HG02884 (cell line): ENCODE results near the gene KLHL2.
A peak's percentile ranks its signal among the peaks of the same experiment; 100 is the strongest.

Source experiments
- ATAC-seq: cut with Tn5 transposase; IDR thresholded peaks from one replicate; pipeline ENCODE4 v1.9.1; 2021; ENCODE audit warnings: mild to moderate bottlenecking, moderate library complexity; ENCODE audit not compliant: unreplicated experiment

Gene KLHL2

DNA sequence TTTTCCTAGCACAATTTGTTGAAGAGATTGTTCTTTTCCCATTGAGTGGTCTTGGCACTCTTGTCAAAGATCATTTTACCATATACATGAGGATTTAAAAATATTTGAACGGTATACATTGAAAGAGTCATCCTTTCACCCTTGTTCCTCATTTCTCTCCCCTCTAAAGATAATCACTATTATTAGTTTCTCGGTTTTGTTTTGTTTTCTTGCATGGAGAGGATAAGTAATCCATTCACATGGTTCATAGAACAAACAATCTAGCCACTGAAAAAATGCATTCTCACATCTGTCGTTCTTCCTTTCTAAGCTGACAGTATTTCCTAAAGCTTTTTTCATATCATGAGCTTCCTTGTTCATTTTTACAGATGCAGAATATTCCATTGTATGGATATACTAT lies 80.9 kb downstream of the KLHL2 start:
- peak; percentile 62 for ATAC-seq

DNA sequence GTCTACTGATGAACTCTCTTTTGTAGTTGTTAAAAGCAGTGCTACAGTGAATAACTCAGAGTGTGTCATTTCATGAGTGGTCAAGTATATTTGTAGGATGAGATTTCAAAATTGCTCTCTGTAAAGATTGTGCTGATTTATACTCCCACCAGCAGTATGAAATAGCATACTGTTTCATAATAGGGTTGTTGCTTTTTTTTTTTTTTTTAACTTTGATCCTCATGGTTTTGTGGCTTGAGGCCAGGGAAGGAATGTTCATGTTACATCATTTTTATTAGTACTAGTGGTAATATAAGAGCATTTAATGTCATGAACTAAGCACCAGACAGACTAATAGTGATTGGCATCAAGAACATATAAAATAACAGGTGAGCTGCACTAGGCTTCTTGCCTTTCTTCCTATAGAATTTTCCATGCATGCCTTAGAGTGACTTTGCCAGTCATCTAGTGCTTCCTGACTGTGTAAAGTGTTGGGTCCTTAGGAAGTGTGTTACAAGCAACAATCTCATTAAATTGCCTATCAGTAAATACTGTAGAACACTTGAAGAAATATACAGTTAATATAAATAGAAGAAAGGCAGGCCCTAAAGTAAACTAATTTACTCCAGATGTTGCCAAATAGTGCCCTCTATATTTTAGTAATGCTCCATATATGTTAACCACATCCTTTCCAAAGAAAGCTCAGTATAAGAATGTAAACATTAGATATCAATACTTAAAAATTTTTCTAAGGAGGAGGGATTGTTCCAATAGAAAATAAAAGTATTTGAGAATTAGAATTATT lies 81.5 kb downstream of the KLHL2 start:
- ATAC-seq, result peak; percentile 25

DNA sequence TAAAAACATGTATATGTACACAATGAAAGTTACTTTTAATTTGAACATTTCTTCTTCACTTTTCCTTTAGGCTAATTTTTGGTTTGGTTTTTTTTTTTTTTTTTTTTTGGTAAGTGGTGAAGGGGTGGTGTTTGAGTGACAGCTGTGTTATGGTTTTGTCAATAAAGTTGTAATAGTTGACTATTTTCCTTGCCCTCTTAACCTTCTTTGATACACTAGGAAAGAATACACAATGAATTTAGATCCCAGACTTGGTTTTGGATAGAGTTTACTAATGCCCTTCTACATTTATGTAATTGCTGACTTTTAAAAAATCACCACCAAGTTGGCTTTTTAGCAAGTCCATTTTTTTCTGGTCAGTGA lies 82.0 kb downstream of the KLHL2 start:
- no peak for ATAC-seq

DNA sequence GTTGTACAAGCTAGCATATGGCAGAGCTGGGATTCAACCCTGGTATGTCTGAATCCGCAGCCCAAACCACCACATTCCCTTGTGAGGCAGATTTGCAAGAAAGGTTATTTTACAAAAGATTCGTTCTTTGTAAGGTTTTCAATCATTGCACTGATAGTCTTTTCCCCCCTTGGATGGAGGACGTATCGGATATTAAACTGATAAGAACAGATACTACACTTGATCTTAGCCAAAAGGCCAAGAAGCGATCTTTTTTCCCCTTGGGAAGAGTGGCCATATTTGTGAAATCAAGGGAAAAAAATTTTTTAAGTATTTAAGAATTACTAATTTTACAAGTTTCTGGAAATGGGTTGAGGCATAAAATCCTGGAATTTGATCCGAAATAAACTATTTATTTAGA lies 85.7 kb downstream of the KLHL2 start:
- no peak for ATAC-seq

DNA sequence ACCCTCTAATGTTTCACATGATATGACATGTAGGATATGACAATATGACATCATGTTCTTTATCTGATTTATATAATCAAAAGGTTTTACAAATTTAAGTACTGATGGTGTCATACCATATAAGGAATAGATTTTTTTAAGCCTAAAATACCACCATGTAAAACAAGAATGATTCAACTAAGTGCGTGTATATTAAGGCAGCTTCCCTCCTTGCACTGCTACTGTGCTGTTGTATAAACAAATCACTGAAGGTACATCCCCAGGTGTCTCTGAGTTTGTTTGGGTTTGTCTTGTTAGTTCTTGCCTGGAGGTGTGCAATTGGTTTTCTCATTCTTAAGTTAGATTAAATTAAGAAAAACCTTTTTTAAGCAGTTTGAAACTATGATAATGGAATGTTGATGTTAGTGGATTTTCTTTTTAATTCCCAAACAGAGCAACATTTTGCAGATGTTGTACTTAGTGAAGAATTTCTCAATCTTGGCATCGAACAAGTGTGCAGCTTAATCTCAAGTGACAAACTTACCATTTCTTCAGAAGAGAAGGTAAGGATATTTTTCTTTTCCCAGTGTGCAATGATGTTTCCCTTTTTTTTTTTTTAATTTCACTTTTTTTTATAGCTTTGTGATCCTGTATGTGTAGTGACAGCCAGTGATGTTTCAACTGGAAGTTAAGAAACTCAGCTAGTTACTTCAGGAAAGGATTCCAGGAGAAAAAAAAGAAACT lies 86.7 kb downstream of the KLHL2 start:
- no peak for ATAC-seq

DNA sequence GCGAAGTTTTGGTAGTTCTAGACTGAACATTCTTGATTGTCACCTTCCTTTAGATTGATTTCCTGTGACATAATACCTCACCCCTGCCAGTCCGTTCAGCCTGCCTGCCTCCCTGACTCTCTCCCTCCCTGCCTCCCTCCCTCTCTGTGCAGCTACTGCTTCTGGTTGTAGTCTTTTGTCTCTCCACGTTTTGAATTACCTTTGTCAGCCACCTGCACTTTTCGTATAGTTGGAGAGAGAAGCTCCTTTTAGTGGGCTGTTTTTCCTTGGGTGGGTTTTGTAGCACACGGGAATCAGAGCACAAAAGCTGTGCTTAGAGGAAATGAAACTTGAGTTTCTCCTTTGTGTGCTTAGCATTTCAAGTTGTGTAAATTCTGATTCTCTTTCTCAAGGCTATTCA lies 87.5 kb downstream of the KLHL2 start:
- ATAC-seq, result peak; percentile 92

DNA sequence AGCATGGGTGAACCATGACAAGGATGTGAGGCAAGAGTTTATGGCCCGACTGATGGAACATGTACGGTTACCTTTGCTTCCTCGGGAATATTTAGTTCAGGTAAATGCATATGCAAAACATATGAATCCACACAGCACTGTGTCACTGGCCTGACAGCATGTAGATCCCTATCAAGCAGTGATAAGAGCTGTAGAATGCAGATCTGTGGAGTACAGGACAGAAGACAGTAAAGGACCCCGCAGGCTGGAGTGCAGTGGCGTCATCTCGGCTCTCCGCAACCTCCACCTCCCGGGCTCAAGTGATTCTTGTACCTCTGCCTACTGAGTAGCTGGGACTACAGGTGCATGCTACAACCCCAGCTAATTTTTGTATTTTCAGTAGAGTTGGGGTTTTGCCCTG lies 90.3 kb downstream of the KLHL2 start:
- no peak for ATAC-seq

DNA sequence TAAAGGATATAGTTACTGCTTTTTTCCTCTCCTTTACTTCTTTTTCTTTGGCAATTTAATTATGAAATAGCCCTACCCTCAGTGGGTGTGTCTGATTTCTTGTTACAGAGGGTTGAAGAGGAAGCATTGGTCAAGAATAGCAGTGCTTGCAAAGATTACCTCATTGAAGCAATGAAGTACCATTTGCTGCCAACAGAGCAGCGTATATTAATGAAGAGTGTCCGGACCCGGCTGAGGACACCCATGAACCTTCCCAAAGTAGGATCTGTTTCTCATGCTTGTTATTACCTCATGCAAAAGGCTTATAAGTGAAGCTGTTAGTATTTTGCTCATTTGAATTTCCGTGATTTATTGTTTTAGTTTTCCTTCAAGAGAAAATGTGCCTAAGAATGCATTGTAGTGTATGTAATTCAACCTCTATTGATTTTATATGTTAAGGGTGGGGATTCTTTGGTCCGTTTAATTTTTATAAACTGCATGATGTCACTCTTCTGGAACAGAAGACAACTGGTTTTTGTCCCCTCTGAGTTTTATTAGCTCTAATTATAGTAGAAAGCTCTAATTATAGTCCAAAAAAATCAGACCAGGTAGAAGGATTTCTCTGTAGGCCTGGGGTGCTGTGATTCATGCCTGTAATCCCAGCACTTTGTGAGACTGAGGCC lies 92.2 kb downstream of the KLHL2 start:
- ATAC-seq, result no peak

DNA sequence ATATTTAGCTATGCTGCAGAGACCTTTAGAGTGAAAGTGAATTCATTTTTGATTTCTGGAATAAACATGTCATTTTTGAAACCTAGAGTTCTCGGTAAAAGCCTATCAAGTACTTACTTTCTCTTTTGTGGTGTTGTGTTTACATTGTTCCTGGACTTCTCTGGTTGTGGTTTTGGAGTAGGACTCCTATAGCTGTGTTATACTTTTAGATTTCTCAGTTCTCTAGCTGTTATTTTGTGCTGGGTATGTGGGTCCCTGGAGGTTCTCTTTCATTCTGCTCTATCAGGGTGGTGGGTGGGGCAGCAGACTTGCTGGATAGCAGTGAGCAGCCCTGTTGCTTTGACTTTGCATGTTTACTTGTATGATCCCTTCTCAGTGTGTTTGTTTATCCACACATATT lies 94.5 kb downstream of the KLHL2 start:
- peak; percentile 84 for ATAC-seq

DNA sequence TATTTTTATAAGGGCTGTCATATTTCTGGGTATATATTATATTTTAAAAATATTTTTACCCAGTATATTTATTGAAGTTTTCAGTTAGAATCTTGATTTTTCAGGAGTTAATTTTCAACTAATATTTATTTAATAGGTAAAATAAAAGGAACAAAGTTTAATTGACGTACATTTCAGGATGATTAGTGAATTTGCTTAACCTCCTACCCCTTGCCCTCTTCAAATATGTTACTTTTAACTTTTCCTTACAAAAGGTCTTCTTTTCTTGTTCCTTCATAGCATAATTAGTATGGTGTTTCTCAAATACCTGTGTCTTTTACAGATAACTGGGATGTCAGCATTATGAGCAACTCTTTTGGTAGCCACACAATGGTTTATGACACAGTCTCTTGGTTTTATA lies 95.3 kb downstream of the KLHL2 start:
- no peak for ATAC-seq

DNA sequence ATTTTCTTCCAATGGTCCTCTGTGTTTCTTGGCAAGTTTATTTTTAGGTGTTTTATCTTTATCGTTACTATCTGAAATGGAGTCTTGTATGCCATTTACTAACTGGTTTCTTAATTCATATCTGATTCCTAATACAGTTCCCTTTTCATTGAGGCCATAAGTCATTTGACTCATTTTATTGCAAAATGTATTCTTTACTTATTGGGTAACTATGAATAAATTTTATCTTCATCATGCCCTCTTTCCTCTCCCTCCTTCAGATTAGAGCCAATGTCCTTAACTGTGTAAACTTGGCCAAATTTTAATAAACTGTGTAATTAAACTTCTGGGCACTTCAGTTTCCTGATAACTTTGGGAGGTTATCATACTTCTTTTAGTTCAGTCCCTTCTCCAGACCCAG lies 100.8 kb downstream of the KLHL2 start:
- ATAC-seq, result no peak

DNA sequence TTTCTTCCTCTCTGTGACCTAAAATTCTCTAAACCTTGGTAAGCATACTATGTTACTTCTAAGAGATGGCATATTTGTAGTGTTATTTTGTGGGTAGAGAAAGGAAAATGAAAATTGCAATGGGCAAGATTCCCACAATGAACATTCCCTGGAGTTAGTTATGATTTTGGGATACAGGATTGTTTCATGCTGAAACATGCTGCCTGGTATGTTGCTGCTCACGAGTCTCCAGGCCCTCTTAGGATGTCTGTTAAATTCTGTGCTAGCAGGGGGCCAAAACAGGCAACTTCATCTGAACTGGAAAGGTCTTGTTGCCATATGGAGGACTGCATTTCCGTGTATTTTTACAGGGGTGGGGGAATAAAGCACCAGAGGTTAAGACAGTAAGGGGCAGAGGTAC lies 101.2 kb downstream of the KLHL2 start:
- no peak for ATAC-seq

DNA sequence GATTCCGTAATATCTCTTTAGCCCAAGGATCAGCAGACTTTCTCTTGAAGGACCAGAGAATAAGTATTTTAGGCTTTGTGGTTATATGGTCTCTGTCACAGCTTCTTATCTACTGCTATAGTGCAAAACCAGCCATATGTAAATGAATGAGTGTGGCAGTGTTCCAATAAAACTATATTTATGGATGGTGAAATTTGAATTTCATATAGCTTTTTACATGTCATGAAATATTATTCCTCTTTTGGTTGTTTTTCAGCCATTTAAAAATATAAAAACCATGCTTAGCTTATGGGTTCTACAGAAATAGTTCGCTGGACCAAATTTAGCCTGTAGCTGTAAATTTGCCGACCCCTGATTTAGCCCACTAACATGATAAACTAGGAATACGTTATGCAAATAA lies 102.1 kb downstream of the KLHL2 start:
- ATAC-seq, result no peak

DNA sequence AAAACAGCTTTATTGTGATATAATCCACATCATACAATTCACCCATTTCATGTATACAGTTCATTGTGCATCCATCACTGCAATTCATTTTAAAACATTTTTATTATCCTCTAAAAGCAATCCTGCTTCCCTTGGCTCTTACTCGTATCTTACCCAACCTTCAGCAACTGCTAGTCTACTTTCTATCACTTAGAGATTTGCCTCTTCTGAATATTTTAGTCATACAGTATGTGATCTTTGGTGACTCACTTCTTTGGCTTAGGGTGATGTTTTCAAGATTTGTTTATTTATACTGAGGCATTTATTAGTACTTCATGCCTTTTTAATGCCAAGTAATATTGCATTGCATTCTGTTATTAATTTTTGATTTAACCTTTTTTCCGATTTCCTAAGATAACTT lies 105.1 kb downstream of the KLHL2 start:
- ATAC-seq, result no peak

DNA sequence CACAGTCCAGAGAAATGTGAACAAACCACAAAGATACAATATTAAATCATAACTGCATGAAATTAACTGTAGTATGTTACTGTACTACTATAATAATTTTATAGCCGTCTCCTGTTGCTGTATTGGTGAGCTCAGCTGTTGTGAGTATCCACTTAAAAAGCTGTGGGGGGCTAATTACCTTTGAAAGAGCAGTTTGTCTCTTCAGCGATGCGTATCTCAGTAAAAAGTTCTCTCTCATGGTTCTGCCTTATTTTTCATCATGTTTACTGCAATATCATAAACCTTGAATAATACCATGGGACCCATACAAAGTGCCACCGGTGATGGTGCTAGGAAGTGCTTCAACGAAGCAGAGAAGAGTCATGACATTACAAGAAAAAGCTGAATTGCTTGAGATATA lies 111.7 kb downstream of the KLHL2 start:
- ATAC-seq, result no peak

DNA sequence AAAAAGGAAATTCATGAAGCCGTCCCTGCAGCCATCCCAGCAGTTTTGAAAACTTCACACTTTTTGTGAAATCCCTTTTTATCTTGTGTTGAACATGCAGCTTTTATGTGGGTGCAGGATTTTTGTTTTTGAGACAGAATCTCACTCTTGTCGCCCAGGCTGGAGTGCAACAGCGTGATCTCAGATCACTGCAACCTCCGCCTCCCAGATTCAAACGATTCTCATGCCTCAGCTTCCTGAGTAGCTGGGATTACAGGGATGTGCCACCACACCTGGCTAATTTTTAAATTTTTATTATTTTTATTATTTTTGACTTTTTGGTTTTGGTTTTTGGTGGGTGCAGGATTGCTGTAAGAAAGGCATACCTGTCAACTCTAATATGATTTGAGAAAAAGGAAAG lies 112.1 kb downstream of the KLHL2 start:
- ATAC-seq, result no peak

DNA sequence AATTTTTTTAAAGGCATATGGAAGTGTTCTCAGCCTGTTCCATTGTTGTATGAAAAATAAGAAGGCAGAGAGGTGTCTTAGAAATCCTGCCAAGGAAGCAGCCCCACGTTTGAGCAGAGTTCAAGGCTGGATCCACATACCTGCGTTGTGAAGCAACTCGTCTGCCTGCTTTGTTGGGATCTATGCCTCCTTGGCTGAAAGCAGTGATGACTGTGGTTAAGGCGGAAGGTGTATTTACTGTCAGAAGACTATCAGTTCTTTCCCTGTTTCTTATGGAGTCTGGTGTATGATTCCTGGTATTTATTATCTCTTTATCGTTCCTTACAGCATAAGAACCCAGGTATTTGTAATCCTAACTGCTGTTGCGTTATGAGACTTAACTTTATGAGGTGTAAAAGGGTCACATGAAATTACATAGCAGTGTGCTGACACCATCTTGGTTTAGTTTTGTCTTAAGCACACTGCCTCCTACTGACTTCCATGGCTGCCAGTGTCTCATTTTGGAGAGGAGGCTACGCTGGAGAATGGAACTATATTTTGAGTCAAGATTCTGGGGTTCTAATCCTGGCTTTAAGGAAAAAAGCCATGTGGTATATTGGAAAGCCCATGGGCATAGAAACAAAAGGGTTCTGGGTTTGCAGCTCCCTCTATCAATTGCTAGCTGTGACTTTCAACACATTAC lies 117.0 kb downstream of the KLHL2 start:
- ATAC-seq, result no peak

DNA sequence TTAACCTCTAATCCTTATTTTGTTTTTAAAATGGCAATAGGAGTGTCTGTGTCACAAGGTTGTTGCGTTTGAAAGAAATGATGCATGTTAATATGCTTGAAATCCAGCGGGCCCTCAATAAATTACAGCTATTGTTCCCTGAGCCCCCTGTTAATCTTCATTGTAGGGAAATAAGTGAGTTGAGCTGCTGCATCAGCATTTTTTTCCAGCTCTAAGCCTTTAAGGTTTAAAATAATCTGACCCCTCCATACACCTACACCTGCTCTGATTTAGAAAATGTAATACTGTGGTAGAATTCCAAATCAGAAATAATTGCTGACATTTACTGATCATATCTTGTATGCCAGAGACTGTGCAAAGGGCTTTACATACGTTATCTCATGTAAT lies 117.5 kb downstream of the KLHL2 start:
- no peak for ATAC-seq

DNA sequence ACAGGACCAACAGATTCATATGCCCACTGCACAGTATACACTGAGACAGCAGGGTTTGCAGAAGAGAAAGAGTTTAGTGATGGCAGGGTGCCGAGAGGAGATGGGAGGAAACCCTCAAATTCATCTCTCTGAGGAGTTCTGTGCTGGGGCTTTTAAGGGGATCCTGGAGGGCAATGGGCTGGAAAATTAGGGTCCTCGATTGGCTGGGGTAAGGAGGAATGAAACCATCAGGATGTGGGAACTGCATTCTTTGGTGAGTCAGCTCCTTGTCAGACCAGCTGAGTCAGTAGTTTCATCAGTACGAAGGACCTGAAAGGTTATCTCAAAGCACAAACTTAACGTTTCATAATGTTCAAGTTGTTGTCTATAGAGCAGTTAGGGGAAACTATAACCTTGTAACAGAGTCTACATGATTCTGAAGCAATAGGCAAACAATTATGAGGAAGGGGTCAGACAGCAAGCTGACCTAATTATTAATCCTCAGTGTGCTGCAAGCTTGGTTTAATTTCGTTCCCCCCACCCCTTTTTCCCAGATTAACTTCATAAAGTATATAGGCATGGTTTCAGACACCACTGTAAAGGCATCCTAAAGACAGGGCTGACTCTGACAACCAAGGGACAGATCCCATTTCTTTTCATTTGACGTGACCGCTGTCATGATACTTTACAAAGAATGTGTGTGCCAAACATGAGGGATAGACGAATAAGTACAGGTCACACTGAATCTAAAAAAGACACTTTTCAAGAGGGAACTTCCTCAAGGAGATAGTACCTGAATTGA lies 118.6 kb downstream of the KLHL2 start:
- ATAC-seq, result no peak

DNA sequence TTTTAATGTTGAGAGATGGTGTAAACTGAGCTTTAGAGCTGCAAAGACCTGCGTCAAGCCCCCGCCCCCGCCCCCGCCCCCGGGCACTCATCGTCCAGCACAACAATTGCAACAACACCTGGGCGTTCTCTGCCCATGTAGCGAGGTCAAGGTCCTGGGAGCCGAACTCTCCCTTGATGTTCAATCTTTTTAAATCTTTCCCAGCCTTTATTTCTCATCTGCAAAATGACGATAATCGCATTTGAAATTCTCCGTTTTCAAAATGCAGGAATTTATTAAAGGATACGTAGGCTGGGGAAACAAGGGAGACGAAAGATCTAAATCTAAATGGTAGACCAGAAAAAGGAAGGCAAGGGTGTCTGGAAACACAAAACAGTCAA lies 119.5 kb downstream of the KLHL2 start:
- ATAC-seq, result peak; percentile 0
